ENCODE measurements around the gene FBXL7. TPM values are rescaled to one million over a fixed set of nuclear protein-coding genes. Genes with fewer than 3 reads are reported as not detected.

The FBXL7 gene
- total and polyA plus RNA-seq, 2 of the 8 experiments (the other 6 are each of a cell fraction or from before 2014, with no cell fraction given) = 17.7 to 17.8 TPM

- no peak overlapping the region for H2BK12ac ChIP-seq (ENCODE audit: low read depth, low read length)
- H2BK120ac ChIP-seq (replicated peaks; ENCODE audit: low read depth, low read length) = no peak overlapping the region
- no peaks in the 10 kb centered on the region for H4K20me1 ChIP-seq (replicated peaks in 1 of 2; ENCODE audit: control insufficient read depth in 1 of 2, insufficient read depth in 2 of 2, low read length in 2 of 2)
- H3K36me3 ChIP-seq (ENCODE audit: control insufficient read depth in 2 of 4, insufficient read depth in 4 of 4, low read length in 3 of 4) = no peaks in the 10 kb centered on the region
- H3K4ac ChIP-seq (replicated peaks; ENCODE audit: insufficient read length, low read depth, low read length) = no peak overlapping the region
- H3K56ac ChIP-seq (replicated peaks; ENCODE audit: insufficient read length, low read depth, low read length) = no peak overlapping the region
- H2AK5ac ChIP-seq (ENCODE audit: low read depth, low read length) = no peak overlapping the region
- H3K9ac ChIP-seq (replicated peaks in 1 of 4; ENCODE audit: extremely low read depth in 1 of 4, low read depth in 3 of 4, low read length in 3 of 4) = no peak overlapping the region
- no peak overlapping the region for H2AFZ ChIP-seq (ENCODE audit: low read length)
- H3K18ac ChIP-seq (ENCODE audit: extremely low read depth, low read length) = no peak overlapping the region
- H4K91ac ChIP-seq (replicated peaks; ENCODE audit: insufficient read length, low read length) = no peak overlapping the region
- no peak overlapping the region for H2BK5ac ChIP-seq (ENCODE audit: low read depth, low read length)
- DNase-seq (ENCODE audit: low read depth in 1 of 2, low spot score in 2 of 2) (no peak), FAIRE-seq (no peak)
- 100% methylated on average over 1 of the region's 1 CpG; no CpG with 5 or more reads in 1 of the 2 experiments for WGBS, 2 experiments (ENCODE audit: extremely low coverage in 1 of 2, insufficient coverage in 1 of 2, insufficient read length in 1 of 2, insufficient replicate concordance in 2 of 2, low coverage in 1 of 2, low lambda C conversion rate in 2 of 2, missing lambda C conversion rate in 1 of 2)
- ChIA-PET POLR2A (ENCODE audit: partially characterized antibody) (no interaction called here), CTCF (ENCODE audit: partially characterized antibody) (interaction anchor here (1.1 to 3.9 kb wide), 3 partner anchors 11 to 520 kb away, joined by 3 to 15 read pairs (median 3); no protein-coding TSS in a partner anchor)
- no peaks in the 10 kb centered on the region; a peak in 1 of 7 replicates for H3K27me3 ChIP-seq (replicated peaks in 1 of 4; ENCODE audit: control insufficient read depth in 3 of 4, extremely low read depth in 1 of 4, insufficient read depth in 3 of 4, low read length in 3 of 4)
- H4K5ac ChIP-seq (ENCODE audit: insufficient read length, low read depth, low read length) = no peak overlapping the region
- no peaks in the 10 kb centered on the region for H3K4me1 ChIP-seq (replicated peaks in 1 of 4; ENCODE audit: control insufficient read depth in 3 of 4, insufficient read depth in 4 of 4, low read length in 3 of 4)
- H3K79me2 ChIP-seq (ENCODE audit: control insufficient read depth in 1 of 2, insufficient read depth in 2 of 2, low read length in 2 of 2) = no peaks in the 10 kb centered on the region
- no peak overlapping the region for H3K27ac ChIP-seq (ENCODE audit: low read depth, low read length)
- no peaks in the 10 kb centered on the region for H3K9me3 ChIP-seq (ENCODE audit: insufficient read depth in 2 of 2, low read depth in 1 of 2, low read length in 1 of 2)
- no peak overlapping the region for H4K8ac ChIP-seq (ENCODE audit: extremely low read depth, insufficient read depth, low read length)
- H2BK20ac ChIP-seq (ENCODE audit: low read length) = no peak overlapping the region
- H3K23ac ChIP-seq (ENCODE audit: insufficient read length) = no peak overlapping the region
- no peaks in the 10 kb centered on the region for H3K23me2 ChIP-seq (ENCODE audit: low read depth, low read length)
- H3K14ac ChIP-seq (ENCODE audit: insufficient read length) = no peak overlapping the region
- no peak overlapping the region for H3K4me3 ChIP-seq (ENCODE audit: extremely low read depth in 1 of 4, insufficient read depth in 2 of 4, low read depth in 3 of 4, low read length in 4 of 4)
- no peak overlapping the region for H3K4me2 ChIP-seq (ENCODE audit: insufficient read depth in 1 of 2, low read depth in 2 of 2, low read length in 2 of 2)
- no peak overlapping the region for H2BK15ac ChIP-seq (ENCODE audit: low read length)
- H3K79me1 ChIP-seq (ENCODE audit: low read depth, low read length) = no peaks in the 10 kb centered on the region
Observed at GRCh38 chr5:15983392-15983791, 483.4 kb downstream of the FBXL7 start.

Measured in H1 (cell line).